ENCODE measurements around the gene HES5.

HES5 gene

GRCh38 chr1:2502661-2503553 lies 27.2 kb downstream of the HES5 start:
- DNase-seq (ENCODE audit: insufficient read length, low spot score) (no peak), FAIRE-seq (no peak)

- FAIRE-seq: no peak
- no peak for DNase-seq (ENCODE audit: insufficient read length, low spot score)
Observed at GRCh38 chr1:2502210-2502609, 27.9 kb downstream of the HES5 start.

GRCh38 chr1:2501820-2502119 lies 28.3 kb downstream of the HES5 start:
- FAIRE-seq (no peak), DNase-seq (ENCODE audit: insufficient read length, low spot score) (no peak)

GRCh38 chr1:2501041-2501819 lies 28.8 kb downstream of the HES5 start:
- DNase-seq (ENCODE audit: insufficient read length, low spot score): no peak
- FAIRE-seq: no peak

GRCh38 chr1:2499986-2500596 lies 30.0 kb downstream of the HES5 start:
- no peak for FAIRE-seq
- no peak for DNase-seq (ENCODE audit: insufficient read length, low spot score)

GRCh38 chr1:2499260-2499659 lies 30.8 kb downstream of the HES5 start:
- DNase-seq (ENCODE audit: insufficient read length, low spot score) (no peak), FAIRE-seq (no peak)

GRCh38 chr1:2498648-2499047 lies 31.4 kb downstream of the HES5 start:
- DNase-seq (ENCODE audit: insufficient read length, low spot score) (no peak), FAIRE-seq (no peak)

GRCh38 chr1:2497891-2498290 lies 32.2 kb downstream of the HES5 start:
- no peak for DNase-seq (ENCODE audit: insufficient read length, low spot score)
- FAIRE-seq: no peak

GRCh38 chr1:2496746-2497145 lies 33.3 kb downstream of the HES5 start:
- FAIRE-seq: no peak

GRCh38 chr1:2496087-2496622 lies 33.9 kb downstream of the HES5 start:
- peak; percentile 93 for FAIRE-seq
- peak; percentile 94 for DNase-seq (ENCODE audit: insufficient read length, low spot score)

More at GRCh38 chr1:2496746-2497145, 33.3 kb downstream of the HES5 start:
- DNase-seq (ENCODE audit: insufficient read length, low spot score): no peak

- no peak for FAIRE-seq
- no peak for DNase-seq (ENCODE audit: insufficient read length, low spot score)
Observed at GRCh38 chr1:2495546-2495945, 34.5 kb downstream of the HES5 start.

GRCh38 chr1:2495026-2495425 lies 35.0 kb downstream of the HES5 start:
- DNase-seq (ENCODE audit: insufficient read length, low spot score): no peak
- no peak for FAIRE-seq

- FAIRE-seq: no peak
- no peak for DNase-seq (ENCODE audit: insufficient read length, low spot score)
Observed at GRCh38 chr1:2494323-2494693, 35.8 kb downstream of the HES5 start.

- FAIRE-seq (no peak), DNase-seq (ENCODE audit: insufficient read length, low spot score) (no peak)
Observed at GRCh38 chr1:2493691-2494322, 36.3 kb downstream of the HES5 start.

- FAIRE-seq: no peak
- no peak for DNase-seq (ENCODE audit: insufficient read length, low spot score)
Observed at GRCh38 chr1:2493218-2493617, 36.8 kb downstream of the HES5 start.

- FAIRE-seq (no peak), DNase-seq (ENCODE audit: insufficient read length, low spot score) (no peak)
Observed at GRCh38 chr1:2492091-2492490, 38.0 kb downstream of the HES5 start.

- no peak for FAIRE-seq
- DNase-seq (ENCODE audit: insufficient read length, low spot score): no peak
Observed at GRCh38 chr1:2489615-2490014, 40.4 kb downstream of the HES5 start.

- FAIRE-seq (no peak), DNase-seq (ENCODE audit: insufficient read length, low spot score) (no peak)
Observed at GRCh38 chr1:2488688-2489087, 41.4 kb downstream of the HES5 start.

- FAIRE-seq (no peak), DNase-seq (ENCODE audit: insufficient read length, low spot score) (no peak)
Observed at GRCh38 chr1:2486558-2486957, 43.5 kb downstream of the HES5 start.

GRCh38 chr1:2486041-2486440 lies 44.0 kb downstream of the HES5 start:
- FAIRE-seq (no peak), DNase-seq (ENCODE audit: insufficient read length, low spot score) (no peak)

- no peak for DNase-seq (ENCODE audit: insufficient read length, low spot score)
- no peak for FAIRE-seq
Observed at GRCh38 chr1:2483970-2484369, 46.1 kb downstream of the HES5 start.
